ENCODE measurements around the gene GFOD1.

The GFOD1 gene

DNA sequence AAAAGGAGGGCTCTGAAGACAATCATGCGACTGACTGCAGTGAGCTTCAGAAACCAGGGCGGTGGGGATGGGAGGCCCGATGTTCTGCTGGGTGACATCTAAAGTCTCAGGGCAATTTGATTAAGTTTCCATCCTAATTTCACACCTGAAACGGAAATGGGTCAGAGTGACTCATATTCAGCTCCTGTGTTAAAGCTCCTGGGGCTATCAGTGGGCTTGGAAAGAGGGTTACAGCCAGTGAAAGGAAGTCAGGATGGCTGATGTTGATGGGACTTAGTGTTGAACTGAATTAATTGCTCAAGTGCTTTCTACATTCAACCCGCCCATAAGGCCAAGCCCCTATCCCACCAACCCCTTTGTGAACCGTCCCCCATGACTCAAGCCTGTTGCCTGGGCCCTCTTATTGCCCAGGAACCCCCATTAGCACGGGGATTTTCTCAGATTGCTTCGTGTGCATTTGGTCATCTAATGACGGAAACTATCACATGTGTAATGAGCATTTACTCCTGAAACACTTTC is 112.0 kb downstream of the GFOD1 start:
- H3K4me3 ChIP-seq (ENCODE audit: control insufficient read depth, low read depth, low read length): no peak overlapping the region
- no peak for DNase-seq (ENCODE audit: low read depth)
- TF ChIP-seq, protein P1, sequence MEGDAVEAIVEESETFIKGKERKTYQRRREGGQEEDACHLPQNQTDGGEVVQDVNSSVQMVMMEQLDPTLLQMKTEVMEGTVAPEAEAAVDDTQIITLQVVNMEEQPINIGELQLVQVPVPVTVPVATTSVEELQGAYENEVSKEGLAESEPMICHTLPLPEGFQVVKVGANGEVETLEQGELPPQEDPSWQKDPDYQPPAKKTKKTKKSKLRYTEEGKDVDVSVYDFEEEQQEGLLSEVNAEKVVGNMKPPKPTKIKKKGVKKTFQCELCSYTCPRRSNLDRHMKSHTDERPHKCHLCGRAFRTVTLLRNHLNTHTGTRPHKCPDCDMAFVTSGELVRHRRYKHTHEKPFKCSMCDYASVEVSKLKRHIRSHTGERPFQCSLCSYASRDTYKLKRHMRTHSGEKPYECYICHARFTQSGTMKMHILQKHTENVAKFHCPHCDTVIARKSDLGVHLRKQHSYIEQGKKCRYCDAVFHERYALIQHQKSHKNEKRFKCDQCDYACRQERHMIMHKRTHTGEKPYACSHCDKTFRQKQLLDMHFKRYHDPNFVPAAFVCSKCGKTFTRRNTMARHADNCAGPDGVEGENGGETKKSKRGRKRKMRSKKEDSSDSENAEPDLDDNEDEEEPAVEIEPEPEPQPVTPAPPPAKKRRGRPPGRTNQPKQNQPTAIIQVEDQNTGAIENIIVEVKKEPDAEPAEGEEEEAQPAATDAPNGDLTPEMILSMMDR (conservative IDR thresholded peaks at IDR 0.05; ENCODE audit: control insufficient read depth, insufficient read depth, low read depth, low read length): no peak

- DNase-seq (ENCODE audit: low read depth): no peak
- TF ChIP-seq, protein P1 (conservative IDR thresholded peaks at IDR 0.05; ENCODE audit: control insufficient read depth, insufficient read depth, low read depth, low read length): no peak
- H3K4me3 ChIP-seq (ENCODE audit: control insufficient read depth, low read depth, low read length): no peak overlapping the region
These were observed 113.5 kb downstream of the GFOD1 start for GRCh38 chr6:13373919-13374318.

GRCh38 chr6:13373488-13373886 is 113.9 kb downstream of the GFOD1 start:
- DNase-seq (ENCODE audit: low read depth): no peak
- TF ChIP-seq, protein P1 (conservative IDR thresholded peaks at IDR 0.05; ENCODE audit: control insufficient read depth, insufficient read depth, low read depth, low read length): no peak
- H3K4me3 ChIP-seq (ENCODE audit: control insufficient read depth, low read depth, low read length): no peak overlapping the region

- TF ChIP-seq, protein P1 (conservative IDR thresholded peaks at IDR 0.05; ENCODE audit: control insufficient read depth, insufficient read depth, low read depth, low read length): no peak
- no peak for DNase-seq (ENCODE audit: low read depth)
- H3K4me3 ChIP-seq (ENCODE audit: control insufficient read depth, low read depth, low read length): no peak overlapping the region
These were observed 114.5 kb downstream of the GFOD1 start for GRCh38 chr6:13372688-13373487.

GRCh38 chr6:13372076-13372475 is 115.3 kb downstream of the GFOD1 start:
- TF ChIP-seq, protein P1 (conservative IDR thresholded peaks at IDR 0.05; ENCODE audit: control insufficient read depth, insufficient read depth, low read depth, low read length): no peak
- no peak for DNase-seq (ENCODE audit: low read depth)

GRCh38 chr6:13371421-13372072 is 115.9 kb downstream of the GFOD1 start:
- H3K4me3 ChIP-seq (ENCODE audit: control insufficient read depth, low read depth, low read length): no peak overlapping the region
- DNase-seq (ENCODE audit: low read depth): no peak
- TF ChIP-seq, protein P1 (conservative IDR thresholded peaks at IDR 0.05; ENCODE audit: control insufficient read depth, insufficient read depth, low read depth, low read length): no peak

More at GRCh38 chr6:13372076-13372475, 115.3 kb downstream of the GFOD1 start:
- H3K4me3 ChIP-seq (ENCODE audit: control insufficient read depth, low read depth, low read length): no peak overlapping the region

All from fibroblast of mammary gland (primary cell).